BLaER1 (cell line): ENCODE results near the gene ARHGEF1.

ENCODE experiments used
- H3K27ac ChIP-seq: shearing (Covaris generic); formaldehyde crosslinking; 2 replicates; pipeline ENCODE4 v1.8.1; 2022
- H3K27me3 ChIP-seq: shearing (Covaris generic); formaldehyde crosslinking; 2 replicates; pipeline ENCODE4 v1.8.1; 2022
- H3K36me3 ChIP-seq: shearing (Covaris generic); formaldehyde crosslinking; 2 replicates; pipeline ENCODE4 v1.8.1; 2022
- H3K4me1 ChIP-seq: shearing (Covaris generic); formaldehyde crosslinking; 2 replicates; pipeline ENCODE4 v1.8.1; 2022
- H3K4me2 ChIP-seq: shearing (Covaris generic); formaldehyde crosslinking; 2 replicates; pipeline ENCODE4 v1.8.1; 2022
- H3K4me3 ChIP-seq: shearing (Covaris generic); formaldehyde crosslinking; 2 replicates; pipeline ENCODE4 v1.8.1; 2022
- H3K9ac ChIP-seq: shearing (Covaris generic); formaldehyde crosslinking; 2 replicates; pipeline ENCODE4 v1.8.1; 2022
- H3K9me3 ChIP-seq: shearing (Covaris generic); formaldehyde crosslinking; 2 replicates; pipeline ENCODE4 v1.8.1; 2022
- H4K20me1 ChIP-seq: shearing (Covaris generic); formaldehyde crosslinking; 2 replicates; pipeline ENCODE4 v1.8.1; 2022
- Cebpa-rat ChIP-seq: shearing (Covaris generic); IDR thresholded peaks from 2 replicates; pipeline ENCODE4 v1.8.1; 2022

ARHGEF1 gene

GRCh38 chr19:41944336-41944735 is 61.4 kb downstream of the ARHGEF1 start:
- H3K27ac ChIP-seq: no peak overlapping the region
- H3K4me3 ChIP-seq: no peak overlapping the region
- TF ChIP-seq Cebpa-rat: no peak
- no peaks in the 10 kb centered on the region for H3K36me3 ChIP-seq
- H3K9me3 ChIP-seq: no peaks in the 10 kb centered on the region
- peaks cover 25% of the 10 kb centered on the region for H3K4me1 ChIP-seq
- H3K4me2 ChIP-seq: peak overlapping the region; percentile 39; the same call in 1 of the 2 replicates
- H3K9ac ChIP-seq: no peak overlapping the region
- H4K20me1 ChIP-seq: no peaks in the 10 kb centered on the region
- peaks cover 22% of the 10 kb centered on the region for H3K27me3 ChIP-seq

- H3K4me1 ChIP-seq: peaks cover 25% of the 10 kb centered on the region
These were observed 62.3 kb downstream of the ARHGEF1 start for GRCh38 chr19:41945135-41945766.

GRCh38 chr19:41947091-41947490 is 64.1 kb downstream of the ARHGEF1 start:
- Histone ChIP-seq H4K20me1 (no peaks in the 10 kb centered on the region), H3K4me1 (peaks cover 22% of the 10 kb centered on the region), H3K9me3 (no peaks in the 10 kb centered on the region), H3K27ac (no peak overlapping the region), H3K36me3 (no peaks in the 10 kb centered on the region), H3K9ac (no peak overlapping the region), H3K27me3 (no peaks in the 10 kb centered on the region), H3K4me2 (no peak overlapping the region), H3K4me3 (no peak overlapping the region)
- TF ChIP-seq Cebpa-rat: no peak

More at GRCh38 chr19:41945135-41945766, 62.3 kb downstream of the ARHGEF1 start:
- TF ChIP-seq Cebpa-rat: no peak
- Histone ChIP-seq H3K9ac (no peak overlapping the region), H3K4me2 (peak overlapping the region; percentile 39), H3K27me3 (peaks cover 17% of the 10 kb centered on the region), H4K20me1 (no peaks in the 10 kb centered on the region), H3K36me3 (no peaks in the 10 kb centered on the region), H3K27ac (no peak overlapping the region), H3K4me3 (no peak overlapping the region), H3K9me3 (no peaks in the 10 kb centered on the region)

- no peak for TF ChIP-seq Cebpa-rat
- H3K4me1 ChIP-seq: peaks cover 25% of the 10 kb centered on the region
- H3K27ac ChIP-seq: no peak overlapping the region
- peaks cover 12% of the 10 kb centered on the region; the same call in 1 of the 2 replicates for H3K36me3 ChIP-seq
- no peaks in the 10 kb centered on the region for H3K9me3 ChIP-seq
- no peak overlapping the region for H3K9ac ChIP-seq
- H4K20me1 ChIP-seq: no peaks in the 10 kb centered on the region
- no peaks in the 10 kb centered on the region for H3K27me3 ChIP-seq
- H3K4me2 ChIP-seq: peak overlapping the region; percentile 51
- H3K4me3 ChIP-seq: no peak overlapping the region
These were observed 68.7 kb downstream of the ARHGEF1 start for GRCh38 chr19:41951686-41952172.

GRCh38 chr19:41955521-41955920 is 72.5 kb downstream of the ARHGEF1 start:
- peaks cover 10% of the 10 kb centered on the region; the same call in 1 of the 2 replicates for H4K20me1 ChIP-seq
- H3K27ac ChIP-seq: no peak overlapping the region
- H3K9me3 ChIP-seq: no peaks in the 10 kb centered on the region
- no peak overlapping the region for H3K4me3 ChIP-seq
- H3K4me2 ChIP-seq: peak overlapping the region; percentile 28
- H3K27me3 ChIP-seq: no peaks in the 10 kb centered on the region
- H3K9ac ChIP-seq: 0 out of 2 replicates have a peak overlapping the region, but pooled peaks have one; percentile 6
- H3K4me1 ChIP-seq: peaks cover 45% of the 10 kb centered on the region
- no peak for TF ChIP-seq Cebpa-rat
- peaks cover 14% of the 10 kb centered on the region; the same call in 1 of the 2 replicates for H3K36me3 ChIP-seq

GRCh38 chr19:41956621-41957020 is 73.6 kb downstream of the ARHGEF1 start:
- no peaks in the 10 kb centered on the region for H3K27me3 ChIP-seq
- 0 out of 2 replicates have a peak overlapping the region, but pooled peaks have one; percentile 10 for H3K9ac ChIP-seq
- no peak for TF ChIP-seq Cebpa-rat
- no peak overlapping the region for H3K4me2 ChIP-seq
- H4K20me1 ChIP-seq: peaks cover 10% of the 10 kb centered on the region; the same call in 1 of the 2 replicates
- H3K4me3 ChIP-seq: no peak overlapping the region
- H3K9me3 ChIP-seq: no peaks in the 10 kb centered on the region
- peaks cover 14% of the 10 kb centered on the region; the same call in 1 of the 2 replicates for H3K36me3 ChIP-seq
- peaks cover 40% of the 10 kb centered on the region for H3K4me1 ChIP-seq
- H3K27ac ChIP-seq: no peak overlapping the region
